GM21515 (cell line): ENCODE measurements around the gene ICAM5.
"Not testable (repeated sequence)": the region's sequence is repeated elsewhere in the genome, so short reads cannot be mapped to it uniquely, and the experiment has no call there.

ENCODE experiments used
- ATAC-seq: cut with Tn5 transposase; IDR thresholded peaks from one replicate; pipeline ENCODE4 v1.9.1; 2021; ENCODE audit not compliant: unreplicated experiment

The ICAM5 gene

DNA sequence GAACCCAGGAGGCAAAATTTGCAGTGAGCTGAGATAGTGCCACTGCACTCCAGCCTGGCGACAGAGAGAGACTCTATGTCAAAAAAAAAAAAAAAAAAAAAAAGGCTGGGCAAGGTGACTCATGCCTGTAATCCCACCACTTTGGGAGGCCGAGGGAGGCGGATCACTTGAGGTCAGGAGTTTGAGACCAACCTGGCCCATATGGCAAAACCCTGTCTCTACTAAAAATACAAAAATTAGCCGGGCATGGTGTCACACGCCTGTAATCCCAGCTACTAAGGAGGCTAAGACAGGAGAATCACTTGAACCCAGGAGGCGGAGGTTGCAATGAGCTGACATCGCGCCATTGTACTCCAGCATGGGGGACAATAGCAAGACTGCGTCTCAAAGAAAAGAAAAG is 47.0 kb downstream of the ICAM5 start:
- ATAC-seq, result not testable (repeated sequence)

DNA sequence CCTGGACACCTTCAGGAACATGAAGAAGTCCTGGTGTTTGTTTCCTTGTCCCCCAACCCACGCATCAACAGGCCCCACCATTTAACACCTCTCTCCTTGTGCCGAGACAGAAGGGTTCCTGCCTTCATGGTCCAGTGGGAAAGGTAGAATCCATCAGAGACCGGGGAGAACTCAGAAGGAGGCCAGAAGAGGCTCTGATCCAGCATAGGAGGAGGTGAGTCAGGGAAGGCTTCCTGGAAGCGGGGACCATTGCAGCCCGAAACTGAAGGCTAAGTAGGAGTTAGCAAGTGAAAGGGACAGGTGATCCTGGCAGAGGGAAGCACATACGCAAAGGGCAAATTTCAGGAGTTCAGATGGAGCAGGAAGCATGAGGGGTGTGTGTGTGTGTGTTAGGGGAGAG is 49.2 kb downstream of the ICAM5 start:
- ATAC-seq, result no peak

DNA sequence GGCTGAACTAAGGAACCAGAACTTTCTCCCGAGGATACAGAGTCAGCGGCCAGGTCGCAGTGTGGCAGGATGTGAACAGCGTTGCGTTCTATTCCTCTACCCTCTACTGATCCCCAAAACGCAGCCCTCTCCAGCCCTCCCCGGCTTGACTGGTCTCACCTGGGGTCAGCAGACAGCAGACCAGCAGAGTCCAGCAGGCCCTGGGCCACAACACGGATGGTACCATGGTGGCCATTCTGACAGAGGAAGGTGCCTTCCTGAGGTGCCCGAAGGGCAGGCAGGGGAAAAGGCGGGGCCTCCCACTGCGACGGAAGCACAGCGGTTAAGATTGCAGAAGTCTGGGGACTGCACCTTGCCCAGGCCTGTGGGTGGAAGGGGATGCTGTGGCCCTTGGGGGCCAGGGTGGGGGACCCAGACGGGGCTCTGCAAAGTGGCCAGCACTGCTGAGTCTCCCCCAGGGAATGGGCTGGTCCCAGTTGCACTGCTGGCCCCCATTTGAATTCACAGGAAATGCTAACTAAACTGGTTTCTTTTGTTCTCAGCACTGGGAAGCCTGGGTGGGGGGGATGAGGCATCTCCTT is 49.7 kb downstream of the ICAM5 start, which contains the start of gene ICAM3:
TSS of gene ICAM3 (minus strand) at position 245 of the 581 bp plus-strand sequence. CDS start at position 235, 10 bp downstream.
- ATAC-seq, result peak; percentile 46

DNA sequence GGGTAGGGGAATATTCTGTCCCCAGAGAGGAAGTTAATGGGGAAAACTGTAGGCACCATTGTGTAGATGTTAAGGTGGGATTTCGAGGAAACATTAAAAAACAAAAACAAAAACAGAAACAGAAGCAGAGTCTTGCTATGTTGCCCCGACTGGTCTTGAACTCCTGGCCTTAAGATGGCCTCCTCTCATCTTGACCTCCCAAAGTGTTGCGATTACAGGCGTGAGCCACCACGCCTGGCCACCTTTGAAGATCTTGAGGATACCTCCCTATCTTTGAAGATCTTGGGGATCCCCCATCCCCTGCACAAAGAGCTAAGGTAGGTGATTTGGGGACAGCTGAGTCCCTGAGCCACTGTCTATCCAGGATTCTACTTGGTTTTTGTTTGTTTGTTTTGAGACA is 50.2 kb downstream of the ICAM5 start:
- no peak for ATAC-seq

DNA sequence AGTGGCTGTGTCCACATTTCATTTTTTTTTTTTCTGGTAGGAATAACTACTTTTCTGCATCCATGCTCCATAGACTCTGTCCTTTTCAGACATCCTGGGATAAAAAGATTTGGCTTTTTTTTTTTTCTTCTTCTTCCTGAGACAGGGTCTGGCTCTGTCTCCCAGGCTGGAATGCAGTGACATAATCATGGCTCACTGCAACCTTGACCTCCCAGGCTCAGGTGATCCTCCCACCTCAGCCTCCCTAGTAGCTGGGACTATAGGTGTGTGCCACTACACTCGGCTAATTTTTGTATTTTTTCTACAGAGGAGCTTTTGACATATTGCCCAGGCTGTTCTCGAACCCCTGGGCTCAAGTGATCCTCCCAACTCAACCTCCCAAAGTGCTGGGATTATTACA is 53.7 kb downstream of the ICAM5 start:
- ATAC-seq, result no peak

DNA sequence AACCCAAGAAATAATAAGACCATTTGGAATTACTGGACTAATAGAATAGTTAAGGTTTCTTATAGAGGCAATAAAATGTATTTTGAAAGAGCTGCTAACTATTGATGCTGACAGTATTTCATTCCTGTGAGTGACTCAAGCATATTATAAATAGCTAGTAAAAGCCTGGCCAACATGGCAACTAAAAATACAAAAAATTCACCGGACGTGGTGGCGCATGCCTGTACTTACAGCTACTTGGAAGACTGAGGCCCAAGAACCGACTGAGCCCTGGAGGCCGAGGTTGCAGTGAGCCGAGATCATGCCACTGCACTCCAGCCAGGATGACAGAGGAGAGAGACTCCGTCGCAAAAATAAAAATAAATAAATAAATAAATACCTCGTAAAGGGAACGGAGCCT is 55.0 kb downstream of the ICAM5 start:
- no peak for ATAC-seq
